ENCODE results near the gene ZNF407.

Gene ZNF407

DNA sequence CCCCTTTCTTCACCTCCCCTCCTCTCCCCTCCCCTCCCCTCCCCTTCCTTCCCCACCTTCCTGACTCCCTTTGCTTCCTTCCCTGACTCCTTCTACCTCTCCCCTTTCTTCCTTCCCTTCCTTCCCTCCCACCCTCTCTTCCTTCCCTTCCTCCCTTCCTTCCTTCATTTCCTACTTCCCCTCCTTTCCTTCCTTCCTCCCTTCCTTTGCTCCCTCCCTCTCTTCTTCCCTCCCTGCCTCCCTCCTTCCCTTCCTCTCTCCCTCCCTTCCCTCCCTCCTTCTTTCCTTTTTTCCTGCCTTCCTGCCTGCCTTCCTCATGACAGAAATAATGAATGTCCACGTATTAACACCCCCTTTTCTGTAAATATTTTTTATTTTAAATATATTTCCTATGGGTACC lies 260.2 kb downstream of the ZNF407 start:
- no peak overlapping the region for H3K27ac ChIP-seq
- DNase-seq (ENCODE audit: low read depth, low spot score) = no peak

- H3K27ac ChIP-seq = no peak overlapping the region
- DNase-seq (ENCODE audit: low read depth, low spot score) = no peak
Measured at GRCh38 chr18:74861154-74861553, 263.5 kb downstream of the ZNF407 start.

DNA sequence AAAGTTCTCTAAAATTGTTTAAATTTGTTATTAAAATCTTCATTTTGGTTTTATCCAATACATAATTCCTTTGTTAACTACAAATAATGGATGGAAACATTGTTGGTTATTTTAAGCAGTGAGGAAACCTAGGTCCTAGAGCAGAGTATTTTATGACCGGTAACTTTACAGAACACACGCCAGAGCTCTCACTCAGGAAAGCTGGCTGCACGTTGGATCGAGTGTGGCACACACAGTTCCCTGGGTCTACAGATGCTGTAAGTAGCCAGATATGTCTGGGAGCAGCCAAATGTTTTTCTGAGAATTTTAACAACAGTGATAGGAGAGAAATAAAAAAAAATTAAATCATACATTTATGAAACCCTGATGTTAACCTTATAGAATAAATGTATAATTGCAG lies 264.4 kb downstream of the ZNF407 start:
- DNase-seq (ENCODE audit: low read depth, low spot score) = no peak
- H3K27ac ChIP-seq = no peak overlapping the region

DNA sequence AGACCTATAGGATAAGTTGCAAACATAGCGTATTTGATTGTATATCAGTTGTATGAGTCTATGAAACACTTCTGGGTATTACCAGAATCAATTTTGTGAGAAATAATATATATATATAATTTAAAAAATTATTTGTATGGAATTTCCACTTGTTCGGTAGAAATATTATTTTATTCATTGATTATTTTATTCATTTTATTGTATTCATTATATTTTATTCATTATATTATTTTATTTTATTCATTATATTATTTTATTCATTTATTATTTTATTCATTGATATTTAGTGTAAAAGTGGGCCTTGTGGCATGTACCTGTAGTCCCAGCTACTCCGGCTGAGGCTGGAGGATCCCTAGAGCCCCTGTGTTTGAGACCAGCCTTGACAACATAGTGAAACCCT lies 268.9 kb downstream of the ZNF407 start:
- DNase-seq (ENCODE audit: low read depth, low spot score) = no peak

GRCh38 chr18:74868461-74868860 lies 270.8 kb downstream of the ZNF407 start:
- no peak overlapping the region for H3K27ac ChIP-seq
- no peak for DNase-seq (ENCODE audit: low read depth, low spot score)

More for the DNA sequence above, 268.9 kb downstream of the ZNF407 start:
- no peak overlapping the region for H3K27ac ChIP-seq

DNA sequence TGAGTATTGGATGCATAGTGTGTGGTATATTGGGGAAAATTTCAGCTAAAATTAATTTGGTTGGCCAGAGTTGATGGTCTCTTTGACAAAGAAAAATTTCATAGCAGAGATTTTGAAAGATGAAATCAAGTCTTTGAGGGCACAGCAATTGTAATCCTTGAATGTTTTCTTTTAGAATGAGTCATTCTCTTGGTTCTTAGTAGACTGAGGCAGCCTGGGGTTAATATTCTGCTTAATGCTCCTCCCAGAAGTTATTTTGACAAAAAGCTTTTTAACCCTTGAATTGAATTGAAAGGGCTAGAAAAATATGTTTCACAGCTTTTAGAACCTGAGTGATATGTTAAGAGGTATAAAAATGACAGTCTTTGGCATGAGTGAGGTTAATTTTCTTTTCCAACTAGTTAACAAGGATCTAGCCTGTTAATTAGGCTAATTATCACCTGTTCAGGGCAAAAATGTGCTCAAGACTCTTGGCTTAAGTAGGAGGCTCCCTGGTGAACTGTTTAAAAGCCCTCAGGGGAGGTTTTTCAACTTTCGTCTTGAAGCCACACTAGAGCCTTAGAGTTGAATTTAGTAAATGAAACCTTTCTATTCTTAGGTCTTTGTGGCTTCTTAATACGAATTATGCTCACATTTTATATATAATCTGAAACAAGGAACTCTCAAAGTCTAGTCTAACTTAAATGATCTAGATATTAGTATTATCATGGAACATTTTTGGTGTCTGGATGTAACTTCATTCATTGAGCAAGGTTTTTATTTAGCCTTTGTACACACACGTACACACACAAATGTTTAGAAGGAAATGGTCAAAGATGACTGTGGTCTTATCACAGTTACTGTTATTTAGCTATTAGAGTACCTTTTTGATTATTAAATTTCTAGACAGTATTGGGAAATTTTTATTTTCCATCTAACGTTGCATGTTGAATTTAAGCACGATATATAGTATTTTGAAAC lies 272.5 kb downstream of the ZNF407 start:
- H3K27ac ChIP-seq = no peak overlapping the region
- DNase-seq (ENCODE audit: low read depth, low spot score) = no peak

DNA sequence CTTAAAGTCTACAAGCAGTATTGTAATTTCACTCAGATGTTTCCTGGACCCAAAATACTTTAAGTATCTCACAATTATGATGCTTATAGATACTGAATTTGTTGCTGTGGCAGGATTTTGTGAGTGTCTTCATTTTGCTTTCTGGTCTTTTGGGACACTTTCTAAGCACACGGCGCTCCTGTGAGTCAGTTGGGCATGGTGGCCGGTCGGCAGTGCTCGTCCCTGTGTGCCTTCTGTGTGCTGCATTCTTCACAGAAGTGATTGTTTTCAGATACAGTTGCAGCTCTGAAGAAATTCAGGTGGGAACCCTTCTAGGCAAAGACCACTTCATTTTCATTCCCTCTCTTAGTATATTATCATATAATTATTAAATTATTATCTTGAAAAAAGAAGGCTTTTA lies 273.3 kb downstream of the ZNF407 start:
- no peak for DNase-seq (ENCODE audit: low read depth, low spot score)
- H3K27ac ChIP-seq = no peak overlapping the region

DNA sequence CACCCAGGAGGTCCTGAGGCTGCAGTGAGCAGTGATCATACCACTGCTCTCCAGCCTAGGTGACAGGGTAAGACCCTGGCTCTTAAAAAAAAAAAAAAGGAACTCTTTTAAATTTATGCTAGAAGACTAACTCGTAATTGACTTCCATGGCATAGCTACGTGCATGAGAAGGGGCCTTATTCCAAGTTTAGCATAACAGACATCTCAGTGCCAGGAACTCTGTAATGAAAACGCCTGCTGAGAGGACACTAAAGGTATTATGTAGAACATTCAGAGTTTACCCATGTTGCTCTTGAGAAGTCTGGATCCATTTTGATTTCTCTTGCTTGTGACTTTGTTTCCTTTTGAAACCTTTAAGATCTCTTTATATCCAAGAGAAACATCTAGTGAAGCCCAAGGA lies 276.0 kb downstream of the ZNF407 start:
- no peak for DNase-seq (ENCODE audit: low read depth, low spot score)
- H3K27ac ChIP-seq = no peak overlapping the region

DNA sequence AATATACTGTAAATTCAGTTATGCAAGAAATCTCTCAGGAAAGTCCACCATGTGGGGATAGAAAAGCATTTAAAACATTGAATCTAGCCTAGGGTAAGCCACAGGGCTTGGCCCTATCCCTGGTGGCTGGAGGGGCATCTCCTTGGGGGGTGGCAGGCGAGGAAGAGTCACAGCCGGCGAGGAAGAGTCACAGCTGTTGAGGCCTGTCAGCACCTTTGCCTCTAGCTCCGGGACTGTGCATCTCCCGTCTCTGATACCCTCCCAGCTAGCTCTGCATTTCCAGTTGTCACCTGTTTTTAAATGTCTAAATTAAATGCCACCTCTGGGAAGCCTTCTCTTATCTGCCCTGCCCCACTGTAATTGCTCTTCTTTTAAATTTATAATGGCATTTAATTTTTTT lies 276.7 kb downstream of the ZNF407 start:
- no peak for DNase-seq (ENCODE audit: low read depth, low spot score)
- H3K27ac ChIP-seq = no peak overlapping the region

DNA sequence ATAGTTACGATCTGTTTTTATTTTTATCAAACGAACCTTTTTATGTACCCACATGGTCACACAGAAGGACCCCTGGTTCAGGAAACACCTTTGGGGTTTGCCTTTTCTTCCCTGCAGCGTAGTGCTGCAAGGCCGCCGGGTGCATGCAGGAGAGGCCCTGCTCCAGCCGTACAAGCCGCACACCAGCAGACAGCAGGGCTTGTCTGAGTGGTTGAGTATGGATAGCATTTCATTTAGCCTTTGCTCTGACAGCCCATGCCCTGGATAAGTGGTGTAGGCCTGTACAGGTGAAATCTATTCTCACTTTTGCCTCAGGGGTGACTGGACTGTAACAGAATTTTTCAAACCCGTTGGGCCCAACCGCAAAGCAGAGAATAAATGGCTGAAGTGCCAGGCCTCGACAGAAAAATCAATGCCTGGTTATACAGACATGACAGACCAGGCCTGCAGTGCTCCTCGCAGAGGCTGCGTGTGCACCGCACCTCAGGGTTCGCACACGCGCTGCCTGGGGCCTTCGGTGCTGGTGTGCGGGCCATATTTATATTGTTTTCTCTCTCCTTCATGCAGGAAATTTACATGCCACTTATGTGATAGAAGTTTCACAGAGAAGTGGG lies 279.1 kb downstream of the ZNF407 start:
- H3K27ac ChIP-seq = no peak overlapping the region

DNA sequence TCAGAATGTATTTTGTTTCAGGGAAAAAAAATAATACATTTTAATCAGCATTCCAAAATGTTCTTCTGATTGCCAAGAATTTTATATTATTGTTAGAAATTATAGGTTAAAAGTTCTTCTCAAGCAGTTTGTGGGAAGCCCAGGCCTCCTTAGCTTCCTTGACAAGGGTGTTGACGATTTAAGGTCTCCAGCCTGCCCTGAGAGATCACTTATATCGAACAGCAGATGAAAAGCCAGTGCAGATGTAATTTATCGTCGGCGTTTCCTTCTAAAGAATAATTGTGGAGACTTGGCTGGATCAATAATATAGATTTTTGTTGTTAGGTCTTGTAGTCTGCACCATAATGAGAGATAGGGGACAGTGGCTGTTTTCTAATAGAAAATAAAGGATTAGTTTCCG lies 280.6 kb downstream of the ZNF407 start:
- DNase-seq (ENCODE audit: low read depth, low spot score) = no peak
- no peak overlapping the region for H3K27ac ChIP-seq

More for the DNA sequence above, 279.1 kb downstream of the ZNF407 start:
- DNase-seq (ENCODE audit: low read depth, low spot score) = no peak

GRCh38 chr18:74880706-74881278 lies 283.1 kb downstream of the ZNF407 start:
- DNase-seq (ENCODE audit: low read depth, low spot score) = no peak
- no peak overlapping the region for H3K27ac ChIP-seq

GRCh38 chr18:74892066-74892627 lies 294.5 kb downstream of the ZNF407 start:
- no peak for DNase-seq (ENCODE audit: low read depth, low spot score)
- no peak overlapping the region for H3K27ac ChIP-seq

- H3K27ac ChIP-seq = no peak overlapping the region
- no peak for DNase-seq (ENCODE audit: low read depth, low spot score)
Measured at GRCh38 chr18:74895686-74896085, 298.0 kb downstream of the ZNF407 start.

DNA sequence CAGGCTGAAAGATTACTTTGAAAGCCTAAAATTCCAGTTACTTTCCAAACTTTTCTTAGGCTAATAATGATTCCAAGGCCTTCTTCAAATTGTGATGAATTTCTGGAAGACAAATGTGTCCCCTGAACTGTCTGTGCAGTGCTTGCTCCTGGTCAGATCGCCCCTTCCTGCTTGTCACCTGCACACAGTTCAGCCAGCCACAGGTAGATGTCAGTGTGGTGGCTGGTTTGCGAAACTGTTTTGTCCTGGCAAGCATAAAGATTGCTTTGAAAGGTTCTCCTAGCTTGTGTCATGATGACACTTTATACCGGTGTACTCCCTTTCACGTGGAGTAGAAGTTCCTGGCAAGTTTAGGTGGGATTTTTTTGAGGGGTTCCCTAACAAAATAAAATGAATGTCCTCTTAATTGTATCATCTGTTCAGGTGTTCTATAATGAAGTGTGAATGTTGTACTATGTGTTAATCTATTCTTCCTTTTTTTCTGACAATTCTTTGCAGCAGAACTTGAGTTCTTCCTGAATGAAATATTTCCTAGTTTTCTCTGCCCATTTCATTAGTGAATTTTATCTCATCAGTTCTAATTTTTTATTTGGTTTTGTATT lies 298.8 kb downstream of the ZNF407 start:
- no peak for DNase-seq (ENCODE audit: low read depth, low spot score)

DNA sequence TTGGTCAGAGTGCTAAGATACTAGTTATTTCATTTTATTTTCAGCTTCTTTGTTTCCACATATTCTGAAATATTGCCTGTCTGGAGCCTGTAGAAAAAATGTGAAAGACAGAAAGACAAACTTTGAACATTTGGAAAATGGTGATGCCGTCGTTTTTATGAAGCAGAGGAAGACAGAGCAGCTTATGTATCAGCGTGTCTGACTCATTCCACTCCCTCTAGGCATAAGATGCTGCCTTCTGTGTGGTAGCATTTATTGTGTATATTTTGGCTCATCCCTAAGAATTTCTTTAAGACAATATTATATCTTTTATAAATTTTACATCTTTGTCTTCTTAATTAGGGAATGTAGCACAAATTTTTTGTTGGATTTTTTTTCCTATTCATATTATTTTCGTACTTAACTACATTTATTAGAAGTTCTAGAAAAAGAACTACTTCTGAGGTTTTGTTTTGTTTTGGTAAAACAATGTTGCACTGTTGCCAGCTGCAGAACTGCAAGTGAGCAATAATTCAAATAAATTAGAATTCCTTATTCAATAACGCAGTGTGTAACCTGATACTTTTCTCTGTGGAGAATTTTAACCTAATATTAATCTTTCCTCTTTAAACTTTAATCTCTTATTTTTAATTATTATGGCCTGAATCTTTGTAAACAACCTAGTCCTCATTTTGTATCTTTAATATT lies 300.4 kb downstream of the ZNF407 start:
- DNase-seq (ENCODE audit: low read depth, low spot score) = no peak
- H3K27ac ChIP-seq = no peak overlapping the region

More for the DNA sequence above, 298.8 kb downstream of the ZNF407 start:
- H3K27ac ChIP-seq = no peak overlapping the region

DNA sequence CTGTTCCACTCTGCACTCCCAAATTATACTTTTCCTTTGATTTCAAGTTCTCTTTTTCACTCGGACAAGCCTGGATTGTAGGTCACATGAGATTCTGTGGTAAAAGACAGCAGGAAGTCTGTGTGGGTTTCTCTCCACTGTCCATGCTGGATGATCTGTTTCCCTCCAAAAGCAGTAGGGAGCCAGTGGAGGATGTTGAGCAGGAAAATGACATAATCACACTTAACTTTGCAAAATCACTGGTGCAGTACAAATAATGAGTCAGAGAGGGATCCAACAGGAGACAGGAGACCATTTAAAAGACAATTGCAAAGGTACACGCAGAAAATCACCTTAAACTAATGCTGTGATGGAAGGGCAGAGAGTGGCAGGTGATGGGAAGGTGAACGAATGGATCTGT lies 301.3 kb downstream of the ZNF407 start:
- no peak for DNase-seq (ENCODE audit: low read depth, low spot score)

GRCh38 chr18:74899554-74899953 lies 301.9 kb downstream of the ZNF407 start:
- no peak overlapping the region for H3K27ac ChIP-seq
- no peak for DNase-seq (ENCODE audit: low read depth, low spot score)

More for the DNA sequence above, 301.3 kb downstream of the ZNF407 start:
- H3K27ac ChIP-seq = no peak overlapping the region

DNA sequence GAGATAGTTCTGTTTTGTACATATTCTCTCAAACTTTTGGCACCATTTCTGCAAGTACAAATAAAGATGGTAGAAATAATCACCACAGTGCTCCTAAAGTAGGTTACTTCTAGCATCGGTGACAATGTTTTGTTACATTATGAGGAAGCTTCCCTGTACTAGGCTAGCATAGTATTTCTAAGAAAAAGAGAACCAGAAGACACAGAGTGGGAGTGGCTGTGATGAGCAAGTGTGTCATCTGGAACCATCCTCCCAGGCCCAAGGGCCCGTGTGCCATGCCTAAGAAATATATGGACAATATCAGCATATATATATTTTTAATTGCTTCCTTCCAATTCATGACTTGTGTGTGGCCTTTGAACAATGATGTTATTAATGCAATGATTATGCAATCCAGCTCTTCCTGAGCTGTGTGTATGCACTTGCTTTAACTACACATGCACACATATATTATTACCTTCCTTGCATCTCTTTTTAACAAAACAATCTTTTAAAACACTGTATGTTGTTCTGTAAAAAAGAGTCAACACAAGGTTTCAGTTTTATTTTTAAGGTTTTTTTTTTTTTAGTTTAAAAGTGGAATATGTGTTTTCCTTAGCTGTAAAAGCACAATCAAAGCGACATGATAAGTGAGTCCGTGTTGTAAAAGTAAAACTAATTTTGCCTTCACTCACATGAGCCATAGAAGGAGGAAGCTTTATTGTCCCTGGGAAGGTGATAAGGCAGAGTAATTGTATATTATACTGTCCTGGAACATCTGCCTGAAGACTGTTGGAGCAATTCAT lies 303.9 kb downstream of the ZNF407 start:
- DNase-seq (ENCODE audit: low read depth, low spot score) = no peak
- no peak overlapping the region for H3K27ac ChIP-seq
